ENCODE data around the gene ZNF695.

- TF ChIP-seq CTCF (IDR thresholded peaks at IDR 0.05) (no peak), POLR2A (IDR thresholded peaks at IDR 0.05) (no peak)
Observed at GRCh38 chr1:246989901-246990300, 18.0 kb downstream of the ZNF695 start.
